ENCODE measurements around the gene RNF5. TPM values are rescaled to one million over a fixed set of nuclear protein-coding genes. Genes with fewer than 3 reads are reported as not detected.

RNF5 gene
- total RNA-seq, 2 experiments from 2014 or later: 58.4 to 58.9 TPM

DNA sequence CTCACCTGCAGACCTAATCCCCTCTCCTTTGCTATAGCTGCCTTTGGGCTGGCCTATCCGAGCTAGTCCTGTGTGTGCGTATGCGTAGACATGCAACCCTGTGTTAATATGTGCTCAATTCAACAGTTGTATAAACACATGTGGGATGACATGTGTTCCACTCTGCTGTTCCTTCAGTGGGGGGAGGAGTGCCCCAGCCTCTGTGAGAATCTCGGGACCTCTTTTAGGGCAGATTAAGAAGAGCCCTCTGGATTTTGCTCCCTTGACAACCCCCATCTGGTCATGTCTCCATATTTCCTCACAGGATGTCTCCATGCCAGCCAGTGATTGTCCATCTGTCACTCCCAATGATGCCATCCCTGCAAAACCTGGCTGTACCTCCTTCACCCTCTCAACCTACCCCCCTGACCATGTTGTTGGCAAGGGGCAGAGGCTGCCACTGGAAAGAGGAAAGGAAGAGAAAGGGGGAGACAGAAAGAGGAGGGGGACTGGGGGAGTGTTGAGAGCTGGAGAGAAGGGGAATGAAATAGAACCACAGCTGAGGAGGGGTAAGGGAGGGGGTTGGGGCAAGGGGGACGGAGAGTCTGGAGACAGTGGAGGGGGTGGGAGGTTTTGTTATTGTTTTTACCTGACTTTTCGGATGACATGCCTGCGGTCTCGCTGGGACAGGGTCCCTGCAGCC is 26.9 kb upstream of the RNF5 start:
- ChIA-PET POLR2A (no interaction called here), CTCF (interaction anchor here (1.3 kb wide), 1 partner anchor 32 kb away, joined by 3 read pairs; no protein-coding TSS in a partner anchor)

GRCh38 chr6:32151863-32152768 is 26.1 kb upstream of the RNF5 start, which contains the start of gene PRRT1:
Gene PRRT1, minus strand, starts transcription at chr6:32151939. Its CDS starts 112 bp downstream, at chr6:32151827.
- ChIA-PET CTCF (interaction anchor here (0.7 to 1.3 kb wide), 2 partner anchors 33 to 43 kb away, joined by 3 read pairs; no protein-coding TSS in a partner anchor), POLR2A (interaction anchor here (0.6 to 0.7 kb wide), 2 partner anchors 33 to 112 kb away, joined by 3 read pairs; no protein-coding TSS in a partner anchor)

DNA sequence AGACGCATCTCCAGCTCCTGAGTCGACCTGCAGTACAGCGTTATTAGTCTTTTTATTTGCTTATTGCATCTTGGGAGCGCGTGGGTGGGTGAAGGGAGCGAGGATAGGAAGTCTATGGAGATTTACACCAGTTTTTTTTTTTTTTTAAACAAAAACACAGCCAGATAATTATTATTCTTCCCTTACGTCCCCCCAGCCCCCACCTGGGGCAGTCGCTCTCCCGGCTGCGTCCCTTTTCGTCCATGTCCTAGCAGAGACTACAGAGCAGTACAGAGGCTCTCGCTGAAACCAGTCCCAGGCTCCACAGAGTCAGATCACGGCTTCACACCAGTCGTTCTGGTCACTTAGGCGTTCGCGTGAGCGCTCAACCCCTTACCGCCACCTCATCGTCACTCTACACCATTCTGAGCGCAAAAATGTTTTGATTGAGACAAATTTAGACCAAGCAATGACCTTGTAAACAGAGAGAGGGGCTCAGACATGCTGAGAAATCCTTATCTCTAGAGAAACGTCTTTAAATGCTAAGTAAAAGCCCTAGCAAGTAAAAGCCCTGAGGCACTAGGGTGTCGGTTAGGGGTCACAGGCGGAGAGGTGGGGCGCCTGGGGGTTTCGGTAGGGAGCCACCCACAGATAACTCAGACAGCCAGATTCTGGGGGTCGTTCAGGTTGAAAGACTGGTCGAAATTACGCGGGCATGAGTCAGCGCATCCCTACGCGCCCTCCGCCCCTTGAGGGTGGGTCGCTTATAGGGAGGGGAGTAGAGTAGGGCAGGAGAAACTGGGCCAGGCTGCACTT is 25.2 kb upstream of the RNF5 start:
- CTCF ChIA-PET: interaction anchor here (0.7 kb wide), 1 partner anchor 42 kb away, joined by 3 read pairs; no protein-coding TSS in a partner anchor
- POLR2A ChIA-PET: interaction anchor here (0.6 to 0.7 kb wide), 2 partner anchors 34 to 111 kb away, joined by 3 read pairs; no protein-coding TSS in a partner anchor

- POLR2A ChIA-PET: interaction anchor here (0.5 to 0.9 kb wide), 2 partner anchors 14 to 35 kb away, joined by 3 to 5 read pairs; no protein-coding TSS in a partner anchor
- CTCF ChIA-PET: interaction anchor here (1.1 to 1.2 kb wide), 3 partner anchors 11 to 35 kb away, joined by 4 to 6 read pairs (median 5); partner anchors contain the start of genes EGFL8 and FKBPL
Measured at GRCh38 chr6:32153564-32154513, 24.4 kb upstream of the RNF5 start, which contains the start of gene PPT2. Gene PPT2, plus strand, starts transcription at chr6:32154141. Its CDS starts 454 bp downstream, at chr6:32154595.

- ChIA-PET CTCF (interaction anchor here (0.7 to 1.2 kb wide), 5 partner anchors 10 to 78 kb away, joined by 3 to 6 read pairs (median 4); partner anchors contain the start of genes EGFL8 and FKBPL), POLR2A (interaction anchor here (0.5 to 0.9 kb wide), 2 partner anchors 15 to 36 kb away, joined by 3 to 5 read pairs; no protein-coding TSS in a partner anchor)
Measured at GRCh38 chr6:32154514-32155161, 23.6 kb upstream of the RNF5 start.

DNA sequence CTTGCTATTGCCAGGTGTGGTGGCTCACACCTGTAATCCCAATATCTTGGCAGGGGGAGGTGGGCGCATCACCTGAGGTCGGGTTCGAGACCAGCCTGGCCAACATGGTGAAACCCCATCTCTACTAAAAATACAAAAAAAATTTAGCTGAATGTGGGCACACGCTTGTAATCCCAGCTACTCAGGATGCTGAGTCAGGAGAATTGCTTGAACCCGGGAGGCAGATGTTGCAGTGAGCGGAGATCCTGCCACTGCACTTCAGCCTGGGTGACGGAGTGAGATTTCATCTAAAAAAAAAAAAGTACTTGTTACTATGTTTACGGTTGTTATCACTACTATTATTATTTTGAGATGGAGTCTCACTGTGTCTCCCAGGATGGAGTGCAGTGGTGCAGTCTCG is 21.3 kb upstream of the RNF5 start:
- POLR2A ChIA-PET: no interaction called here
- CTCF ChIA-PET: interaction anchor here (0.7 kb wide), 1 partner anchor 38 kb away, joined by 4 read pairs; no protein-coding TSS in a partner anchor

DNA sequence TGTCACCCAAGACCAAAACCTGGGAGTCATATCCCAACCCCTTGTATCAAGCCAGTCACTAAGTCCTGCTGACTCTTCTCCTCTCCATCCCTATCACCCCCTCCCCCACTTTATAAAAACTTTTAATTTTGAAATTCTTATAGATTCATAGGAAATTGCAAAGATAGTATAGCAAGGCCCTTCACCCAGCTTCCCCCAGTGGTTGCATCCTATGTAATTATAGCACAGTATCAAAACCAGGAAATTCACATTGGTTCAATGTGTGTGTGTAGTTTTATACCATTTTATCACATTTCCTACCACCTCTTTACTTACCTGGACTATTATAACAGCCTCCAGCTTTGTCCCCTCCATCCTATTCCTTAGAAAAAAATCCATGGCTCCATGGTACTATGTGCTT is 20.2 kb upstream of the RNF5 start:
- ChIA-PET POLR2A (no interaction called here), CTCF (interaction anchor here (1.2 kb wide), 1 partner anchor 37 kb away, joined by 3 read pairs; no protein-coding TSS in a partner anchor)

GRCh38 chr6:32163559-32164258 is 14.5 kb upstream of the RNF5 start:
- ChIA-PET CTCF (no interaction called here), POLR2A (interaction anchor here (0.6 kb wide), 1 partner anchor 501 kb away, joined by 6 read pairs; no protein-coding TSS in a partner anchor)

DNA sequence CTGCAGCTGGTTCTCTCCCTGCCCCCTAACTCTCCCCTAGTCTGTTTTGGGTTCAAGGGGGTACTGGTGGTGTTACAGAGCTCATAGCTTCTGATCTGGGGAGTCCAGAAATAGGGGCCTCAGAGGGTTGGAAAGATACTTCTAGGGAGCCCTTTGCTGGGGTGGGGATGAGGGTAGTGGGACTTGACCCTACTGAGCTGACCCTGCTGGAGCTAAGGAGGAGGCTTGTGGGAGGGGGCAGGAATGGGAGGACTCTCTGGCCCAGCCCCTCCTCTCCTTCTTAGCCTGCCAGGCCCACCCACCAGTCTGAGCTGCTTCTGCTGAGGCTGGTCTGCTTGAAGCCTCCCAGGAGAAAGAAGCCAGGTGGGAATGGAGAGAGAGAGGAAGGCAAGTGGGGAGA is 13.9 kb upstream of the RNF5 start, which contains the start of gene EGFL8:
TSS of gene EGFL8 (plus strand) at position 301 of the 400 bp plus-strand sequence. CDS start 1,571 bp downstream, outside the sequence.
- ChIA-PET POLR2A (interaction anchor here (0.6 kb wide), 1 partner anchor 502 kb away, joined by 6 read pairs; no protein-coding TSS in a partner anchor), CTCF (interaction anchor here (1.6 kb wide), 1 partner anchor 10 kb away, joined by 4 read pairs; no protein-coding TSS in a partner anchor)

GRCh38 chr6:32166411-32167061 is 11.7 kb upstream of the RNF5 start:
- ChIA-PET POLR2A (no interaction called here), CTCF (no interaction called here)

DNA sequence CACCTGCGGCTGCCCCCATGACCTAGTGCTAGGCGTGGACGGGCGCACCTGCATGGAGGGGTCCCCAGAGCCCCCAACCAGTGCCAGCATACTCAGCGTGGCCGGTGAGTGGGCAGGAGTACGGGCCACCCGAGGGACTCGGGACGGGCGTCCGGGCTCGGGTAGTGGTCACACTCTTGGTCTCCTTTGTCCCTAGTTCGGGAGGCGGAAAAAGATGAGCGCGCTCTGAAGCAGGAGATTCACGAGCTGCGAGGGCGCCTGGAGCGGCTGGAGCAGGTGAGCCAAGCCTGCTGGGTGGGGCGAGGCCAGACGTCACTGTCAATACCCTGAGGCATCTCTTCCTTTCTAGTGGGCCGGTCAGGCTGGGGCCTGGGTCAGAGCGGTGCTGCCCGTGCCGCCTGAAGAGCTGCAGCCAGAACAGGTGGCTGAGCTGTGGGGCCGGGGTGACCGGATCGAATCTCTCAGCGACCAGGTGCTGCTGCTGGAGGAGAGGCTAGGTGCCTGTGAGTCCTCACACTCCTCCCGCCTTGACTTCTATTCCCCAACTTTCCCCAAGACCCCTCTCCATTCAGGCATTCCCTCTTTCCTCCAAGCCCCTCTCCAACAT is 10.9 kb upstream of the RNF5 start:
- POLR2A ChIA-PET: no interaction called here
- CTCF ChIA-PET: no interaction called here

DNA sequence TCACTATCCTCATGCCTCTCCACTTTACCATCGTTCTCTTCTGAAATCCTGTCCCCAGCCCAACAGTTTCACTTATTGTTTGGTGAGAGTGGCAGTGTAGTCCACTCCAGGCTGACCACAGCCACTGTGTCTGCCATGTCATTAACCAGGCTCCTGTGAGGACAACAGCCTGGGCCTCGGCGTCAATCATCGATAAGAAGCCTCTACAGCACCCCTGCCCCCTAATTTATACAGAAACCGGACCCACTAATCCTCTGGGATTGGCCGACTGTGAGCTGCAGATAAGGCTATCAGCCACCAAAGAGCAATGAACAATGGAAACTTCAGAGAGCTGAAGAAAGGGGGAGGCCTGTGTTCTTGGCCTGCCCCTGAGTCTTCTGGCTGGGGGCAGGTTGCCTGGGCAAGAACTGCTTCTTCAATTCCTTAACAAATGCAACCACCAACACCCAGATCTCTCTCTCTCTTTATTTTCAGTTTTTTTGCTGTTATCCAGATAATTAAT is 10.4 kb upstream of the RNF5 start:
- ChIA-PET CTCF (no interaction called here), POLR2A (no interaction called here)

DNA sequence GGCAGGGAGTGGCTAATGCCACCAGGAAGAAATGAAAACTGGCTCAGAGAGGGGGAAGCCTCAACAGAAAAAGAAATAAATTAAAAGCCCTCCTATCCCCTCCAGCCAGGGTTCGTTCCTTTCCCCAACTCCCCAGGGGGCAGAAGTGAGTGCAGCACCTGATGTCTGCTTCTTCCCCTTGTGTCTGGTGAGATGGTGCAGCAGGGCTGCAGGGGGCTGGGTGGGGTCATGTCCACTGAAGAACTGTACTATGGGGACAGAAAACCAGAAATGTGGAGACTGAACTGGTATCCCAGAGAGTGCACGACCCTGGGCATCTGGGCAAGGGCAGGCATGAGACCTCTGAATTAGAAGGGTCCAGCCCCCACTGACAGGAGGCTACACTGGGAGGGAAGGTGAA is 9.9 kb upstream of the RNF5 start:
- ChIA-PET POLR2A (no interaction called here), CTCF (no interaction called here)

DNA sequence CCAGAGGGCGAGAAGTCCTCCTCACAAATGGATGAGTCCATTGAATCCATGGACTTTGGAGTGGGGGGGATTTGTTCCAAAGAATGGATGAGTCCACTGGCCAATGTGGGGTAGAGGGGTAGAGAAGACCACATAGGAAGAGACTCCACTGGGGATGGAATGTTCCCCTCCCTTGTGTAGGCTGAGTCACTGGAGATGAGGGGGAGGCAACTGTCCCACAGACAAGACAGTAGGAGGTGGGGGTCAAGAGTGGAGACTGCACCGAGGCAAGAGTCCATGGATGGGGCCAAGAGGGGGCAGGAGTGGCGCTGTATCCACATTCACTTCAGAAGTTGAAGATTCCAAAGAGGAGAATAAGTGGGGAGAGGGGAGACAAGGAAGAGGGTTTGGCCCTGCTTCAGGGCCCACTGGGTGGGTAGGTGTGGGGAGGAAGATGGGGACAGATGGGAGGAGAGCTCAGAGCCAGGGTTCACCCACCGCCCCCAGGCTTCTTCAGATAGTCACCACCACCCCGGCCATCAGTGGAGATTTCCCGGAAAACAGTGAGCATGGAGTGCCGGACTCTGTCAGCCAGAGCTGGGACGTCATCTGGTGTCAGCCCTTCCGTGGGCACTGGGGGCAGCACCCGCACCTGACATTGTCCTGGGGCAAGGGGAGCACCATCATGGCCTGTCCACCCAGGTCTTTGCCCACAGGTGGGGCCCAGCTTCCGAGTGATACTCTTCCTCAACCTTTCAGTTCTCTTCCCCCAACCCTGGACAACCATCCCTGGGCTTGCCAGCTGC is 9.2 kb upstream of the RNF5 start:
- CTCF ChIA-PET: no interaction called here
- POLR2A ChIA-PET: no interaction called here

- ChIA-PET POLR2A (no interaction called here), CTCF (no interaction called here)
Measured at GRCh38 chr6:32170294-32170693, 7.9 kb upstream of the RNF5 start.

Data from activated CD8-positive, alpha-beta memory T cell treated with anti-CD3 and anti-CD28 coated beads for 36 hours (primary cell).